ENCODE measurements around the gene PVALEF.
"Not testable (repeated sequence)": the region's sequence is repeated elsewhere in the genome, so short reads cannot be mapped to it uniquely, and the experiment has no call there.

Gene PVALEF

DNA sequence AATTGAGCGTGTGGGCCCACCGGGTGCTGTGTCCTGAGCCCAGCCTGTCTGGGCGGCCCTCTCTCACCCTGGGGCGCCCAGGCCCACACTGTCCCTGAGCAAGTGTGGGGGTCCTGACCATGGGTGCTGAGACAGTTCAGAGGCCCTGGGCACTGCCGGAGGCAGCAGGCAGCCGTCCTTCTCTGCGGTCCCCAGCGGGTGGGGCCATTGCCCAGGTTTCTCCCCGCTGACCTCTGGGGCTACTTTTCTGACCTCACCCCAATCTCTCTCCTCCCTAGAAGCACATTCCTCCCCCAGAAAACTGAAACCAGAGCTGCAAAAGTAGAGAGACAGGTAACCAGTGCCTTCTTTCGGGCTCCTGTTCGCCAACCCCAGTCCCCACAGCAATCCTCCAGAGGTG lies 36.0 kb upstream of the PVALEF start:
- DNase-seq, result no peak

DNA sequence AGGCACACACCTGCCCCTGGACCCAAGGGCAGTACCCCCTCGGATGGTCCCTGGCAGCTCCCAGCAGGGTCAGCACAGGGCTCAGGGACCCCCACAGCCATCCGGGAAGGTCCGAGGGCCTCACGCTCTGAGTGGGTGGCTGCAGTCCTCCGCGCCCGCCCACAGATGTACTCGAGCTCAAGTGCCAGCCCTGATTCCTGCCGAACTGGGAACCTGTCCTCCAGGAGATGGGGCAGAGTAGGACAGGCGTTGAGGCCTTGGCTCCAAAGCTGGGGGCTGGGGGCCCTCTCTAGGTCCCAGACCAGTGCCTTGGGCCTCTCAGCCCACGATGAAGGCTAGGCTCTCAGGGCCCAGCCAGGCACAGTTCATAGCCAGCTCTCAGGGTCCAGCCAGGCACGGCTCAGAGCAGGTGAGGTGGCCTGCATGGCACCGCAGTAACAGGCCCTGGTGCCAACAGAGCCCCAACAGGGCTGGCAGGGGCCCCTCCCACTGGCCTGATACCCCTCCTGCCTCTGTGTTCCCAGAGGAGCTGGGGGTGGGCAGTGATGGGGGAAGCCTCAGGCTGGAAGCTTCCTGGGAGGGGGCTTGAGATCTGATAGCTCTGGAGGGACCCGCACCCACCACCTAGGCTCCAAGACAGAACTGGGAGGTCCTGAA lies 35.5 kb upstream of the PVALEF start:
- no peak for DNase-seq

DNA sequence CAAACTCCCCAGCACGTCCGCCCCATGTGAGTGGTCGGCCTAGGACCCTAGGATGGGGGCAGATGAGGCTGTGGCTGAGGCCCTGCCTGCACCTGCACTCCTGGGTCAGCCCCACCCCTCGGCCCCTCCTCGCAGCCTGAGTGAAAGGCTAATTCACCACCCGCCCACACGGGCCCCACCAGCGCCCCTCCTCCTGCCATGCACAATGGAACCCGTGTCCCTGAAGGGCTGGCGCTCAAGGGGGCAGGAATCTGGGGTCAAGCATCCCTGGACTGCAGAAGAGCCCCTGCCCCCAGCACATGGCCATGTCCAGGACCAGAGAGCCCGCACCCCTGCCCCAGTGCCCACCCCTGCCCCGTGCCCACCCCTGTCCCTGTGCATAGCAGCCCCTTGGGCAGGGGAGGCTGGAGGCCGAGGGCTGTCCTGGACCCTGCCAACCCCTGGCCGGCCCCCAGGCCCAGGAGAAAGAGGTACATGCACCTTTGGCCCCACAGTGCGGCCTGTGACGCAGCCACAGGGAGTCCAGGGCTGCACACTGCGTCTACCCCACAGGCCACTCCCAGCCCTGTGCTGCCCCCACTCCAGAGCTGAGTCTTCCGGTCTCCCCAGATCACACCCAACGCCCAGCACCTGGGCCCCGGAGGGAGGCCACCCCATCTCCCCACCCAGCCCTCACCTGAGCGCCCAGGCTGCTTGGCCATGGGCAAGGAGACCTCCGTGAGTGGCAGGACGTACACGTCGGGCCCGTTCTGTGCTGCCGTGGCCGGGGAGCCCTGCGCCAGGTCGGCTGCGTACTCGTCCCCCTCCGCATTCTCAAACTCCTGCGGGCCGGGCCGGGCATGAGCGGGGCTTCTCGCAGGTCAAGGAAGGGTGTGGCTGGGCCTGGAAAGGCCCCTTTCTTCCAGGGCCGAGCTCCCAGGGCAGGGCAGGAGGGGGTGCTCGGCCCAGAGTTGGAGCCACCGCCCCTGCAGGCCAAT lies 34.6 kb upstream of the PVALEF start:
- DNase-seq, result no peak

GRCh38 chr17:81131486-81132196 lies 33.7 kb upstream of the PVALEF start:
- DNase-seq, result no peak

GRCh38 chr17:81132197-81132540 lies 33.1 kb upstream of the PVALEF start:
- DNase-seq, result no peak

DNA sequence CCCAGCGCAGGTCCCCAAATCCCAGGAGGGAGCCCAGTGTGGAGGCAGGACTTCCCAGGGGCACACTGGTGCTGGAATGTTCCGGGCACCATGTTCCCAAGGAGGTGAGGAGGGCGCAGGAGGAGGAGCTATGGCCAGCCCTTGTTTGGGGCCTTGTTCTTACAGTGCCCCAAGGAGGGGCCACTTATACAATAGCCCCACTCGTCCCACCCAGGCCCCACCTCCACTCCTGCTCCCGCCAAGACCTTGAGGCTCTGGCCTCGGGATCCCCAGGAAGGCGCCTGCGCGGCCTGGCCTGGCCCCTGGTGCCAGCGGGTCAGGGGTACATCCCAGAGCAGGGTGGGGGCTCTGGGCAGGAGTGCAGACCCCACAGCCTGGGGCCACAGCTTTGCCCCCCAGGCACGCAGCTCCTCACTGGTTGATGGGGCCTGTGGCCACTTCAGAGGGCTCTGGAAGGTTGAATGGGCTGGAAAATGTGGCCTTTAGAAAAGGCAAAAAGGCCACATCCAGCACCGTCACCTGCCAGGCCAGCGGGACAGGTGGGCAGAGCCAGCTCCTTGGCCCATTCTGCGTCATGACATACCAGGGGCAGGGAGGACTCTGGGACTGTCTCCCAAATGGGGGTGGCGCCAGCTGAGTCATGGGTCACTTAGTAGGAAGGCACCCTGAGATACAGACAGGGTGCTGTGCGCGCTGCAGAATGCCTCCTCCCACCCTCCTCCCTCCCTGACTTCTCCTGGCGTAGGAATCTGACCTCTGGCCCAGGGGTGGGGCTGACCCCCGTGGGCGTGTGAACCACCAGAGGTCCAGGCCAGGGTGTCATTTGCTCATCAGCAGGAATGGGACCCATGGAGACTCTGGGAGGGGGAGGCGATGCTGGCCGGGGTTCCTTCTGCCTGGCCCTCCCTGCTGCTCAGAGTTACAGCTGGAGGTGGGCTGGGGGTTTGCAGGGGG lies 32.3 kb upstream of the PVALEF start:
- DNase-seq, result no peak

- DNase-seq, result no peak
Observed at GRCh38 chr17:81134064-81134781, 31.1 kb upstream of the PVALEF start.

GRCh38 chr17:81135505-81136278 lies 29.6 kb upstream of the PVALEF start:
- no peak for DNase-seq

DNA sequence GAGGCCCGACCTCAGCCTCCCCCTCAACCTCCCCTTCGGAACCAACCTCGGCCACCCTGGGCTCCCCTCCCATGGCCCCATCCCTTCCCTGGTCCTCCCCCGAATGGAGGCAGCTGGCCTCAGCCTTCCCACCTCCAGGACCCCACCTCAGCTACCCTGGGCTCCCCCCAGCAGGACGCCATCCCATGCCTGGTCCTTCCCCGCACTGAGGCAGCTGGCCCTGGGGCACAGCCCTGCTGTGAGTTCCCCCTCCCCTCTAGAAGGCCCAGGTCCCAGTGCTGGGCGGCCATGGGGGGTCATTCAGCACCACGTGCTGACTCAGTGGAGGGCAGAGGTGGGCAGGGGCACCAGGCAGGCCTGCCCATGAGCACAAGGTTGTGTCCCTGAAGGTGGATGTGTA lies 28.9 kb upstream of the PVALEF start:
- no peak for DNase-seq

GRCh38 chr17:81137248-81137647 lies 28.1 kb upstream of the PVALEF start:
- no peak for DNase-seq

- no peak for DNase-seq
Observed at GRCh38 chr17:81138083-81138482, 27.2 kb upstream of the PVALEF start.

- DNase-seq, result no peak
Observed at GRCh38 chr17:81138500-81138899, 26.8 kb upstream of the PVALEF start.

- no peak for DNase-seq
Observed at GRCh38 chr17:81139428-81139827, 25.9 kb upstream of the PVALEF start.

DNA sequence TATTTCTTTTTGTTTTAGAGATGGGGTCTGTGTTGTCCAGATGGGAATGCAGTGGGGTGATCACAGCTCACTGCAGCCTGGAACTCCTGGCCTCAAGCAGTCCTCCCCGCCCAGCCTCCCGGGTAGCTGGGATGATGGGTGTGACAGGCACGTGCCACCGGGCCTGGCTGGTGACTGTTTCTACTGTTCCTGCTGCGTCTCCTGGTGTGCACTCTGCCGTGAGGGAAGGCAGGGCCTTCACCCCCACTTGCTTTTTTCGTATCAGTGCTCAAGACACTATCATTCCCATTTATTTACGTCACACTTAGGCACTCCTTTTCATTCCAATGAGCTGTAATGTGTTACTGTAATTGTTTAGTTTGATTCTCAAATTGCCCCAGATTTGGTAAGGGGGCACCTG lies 25.3 kb upstream of the PVALEF start:
- no peak for DNase-seq

DNA sequence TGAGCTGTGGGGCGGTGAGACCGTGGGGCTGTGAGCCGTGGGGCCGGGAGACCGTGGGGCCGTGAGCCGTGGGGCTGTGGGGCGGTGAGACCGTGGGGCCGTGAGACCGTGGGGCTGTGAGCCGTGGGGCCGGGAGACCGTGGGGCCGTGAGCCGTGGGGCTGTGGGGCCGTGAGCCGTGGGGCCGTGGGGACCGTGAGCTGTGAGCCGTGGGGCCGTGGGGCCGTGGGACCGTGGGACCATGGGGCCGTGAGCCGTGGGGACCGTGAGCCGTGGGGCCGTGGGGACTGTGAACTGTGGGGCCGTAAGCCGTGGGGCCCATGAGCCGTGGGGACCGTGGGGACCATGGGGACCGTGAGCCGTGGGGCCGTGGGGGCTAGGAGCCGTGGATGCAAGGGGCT lies 24.6 kb upstream of the PVALEF start:
- DNase-seq, result no peak

- peak; percentile 51 for DNase-seq
Observed at GRCh38 chr17:81142301-81143199, 22.8 kb upstream of the PVALEF start.

DNA sequence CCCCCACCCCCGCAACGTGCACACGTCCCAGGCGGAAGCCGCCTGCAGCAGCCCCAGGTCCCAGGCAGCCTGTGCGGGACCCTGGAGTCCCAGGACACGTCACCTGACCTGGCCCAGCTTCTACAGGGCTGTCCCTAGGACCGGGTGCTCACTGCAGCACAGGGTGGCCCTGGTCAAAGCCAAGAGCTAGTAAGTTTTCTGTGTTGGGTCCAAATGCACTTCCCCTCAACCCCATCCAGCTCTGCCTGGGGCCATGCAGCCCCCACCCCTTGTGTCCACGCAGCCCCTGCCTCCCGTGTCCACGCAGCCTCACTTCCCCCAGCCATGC lies 22.1 kb upstream of the PVALEF start:
- no peak for DNase-seq

- no peak for DNase-seq
Observed at GRCh38 chr17:81143717-81144422, 21.4 kb upstream of the PVALEF start.

GRCh38 chr17:81144423-81144781 lies 20.9 kb upstream of the PVALEF start:
- DNase-seq, result no peak

GRCh38 chr17:81146208-81146607 lies 19.1 kb upstream of the PVALEF start:
- DNase-seq, result not testable (repeated sequence)
